NCI-H345 treated with DMSO at 0.1 percent for 48 hours (cell line): ENCODE data around the gene PIK3CD.
A peak's percentile ranks its signal among the peaks of the same experiment; 100 is the strongest.
"Not testable (repeated sequence)": the region's sequence is repeated elsewhere in the genome, so short reads cannot be mapped to it uniquely, and the experiment has no call there.

Experiments
- DNase-seq: peaks from one replicate; lab custom pipeline; 2025; ENCODE audit not compliant: unreplicated experiment; lab: John Stamatoyannopoulos, UW

Gene PIK3CD

GRCh38 chr1:9653491-9654050 is 2.0 kb downstream of the PIK3CD start:
- no peak for DNase-seq

GRCh38 chr1:9654051-9654833 is 2.7 kb downstream of the PIK3CD start:
- no peak for DNase-seq

- DNase-seq, result no peak
These were observed 3.5 kb downstream of the PIK3CD start for GRCh38 chr1:9654834-9655723.

- no peak for DNase-seq
These were observed 4.3 kb downstream of the PIK3CD start for GRCh38 chr1:9655836-9656235.

- no peak for DNase-seq
These were observed 6.0 kb downstream of the PIK3CD start for GRCh38 chr1:9657521-9658032.

- no peak for DNase-seq
These were observed 6.7 kb downstream of the PIK3CD start for GRCh38 chr1:9658199-9658598.

- no peak for DNase-seq
These were observed 7.8 kb downstream of the PIK3CD start for GRCh38 chr1:9659328-9659727.

- DNase-seq, result no peak
These were observed 11.7 kb downstream of the PIK3CD start for GRCh38 chr1:9663257-9663656.

- no peak for DNase-seq
These were observed 13.7 kb downstream of the PIK3CD start for GRCh38 chr1:9665193-9665592.

GRCh38 chr1:9668080-9668479 is 16.5 kb downstream of the PIK3CD start:
- no peak for DNase-seq

GRCh38 chr1:9670085-9670484 is 18.6 kb downstream of the PIK3CD start:
- DNase-seq, result no peak

- DNase-seq, result no peak
These were observed 20.0 kb downstream of the PIK3CD start for GRCh38 chr1:9671377-9672140.

GRCh38 chr1:9672444-9672843 is 20.9 kb downstream of the PIK3CD start:
- DNase-seq, result no peak

- DNase-seq, result no peak
These were observed 23.9 kb downstream of the PIK3CD start for GRCh38 chr1:9675393-9675792.

GRCh38 chr1:9676128-9676527 is 24.6 kb downstream of the PIK3CD start:
- DNase-seq, result not testable (repeated sequence)

GRCh38 chr1:9676815-9677393 is 25.4 kb downstream of the PIK3CD start:
- no peak for DNase-seq

GRCh38 chr1:9680091-9680490 is 28.6 kb downstream of the PIK3CD start:
- no peak for DNase-seq

- DNase-seq, result no peak
These were observed 29.3 kb downstream of the PIK3CD start for GRCh38 chr1:9680828-9681227.

GRCh38 chr1:9684801-9685200 is 33.3 kb downstream of the PIK3CD start:
- DNase-seq, result no peak

GRCh38 chr1:9687120-9687873 is 35.8 kb downstream of the PIK3CD start:
- DNase-seq, result peak; percentile 36
